Progenitor cell of endocrine pancreas (in vitro differentiated cells): ENCODE data around the gene CD1B. TPM values are rescaled to one million over a fixed set of nuclear protein-coding genes. Genes with fewer than 3 reads are reported as not detected.
"Not testable (repeated sequence)": the region's sequence is repeated elsewhere in the genome, so short reads cannot be mapped to it uniquely, and the experiment has no call there.

Experiments
- DNase-seq: peaks from one replicate; pipeline ENCODE4 v3.0.0; 2021; ENCODE audit warnings: low spot score; ENCODE audit not compliant: unreplicated experiment
- H3K27ac Mint-ChIP-seq: 2 replicates; pipeline ENCODE4 v1.8.0; 2021; ENCODE audit warnings: mild to moderate bottlenecking, moderate library complexity, mixed read lengths
- H3K27me3 Mint-ChIP-seq: 2 replicates; pipeline ENCODE4 v1.8.0; 2021; ENCODE audit warnings: mixed read lengths
- H3K36me3 Mint-ChIP-seq: 2 replicates; pipeline ENCODE4 v1.8.0; 2022; ENCODE audit warnings: mixed read lengths; ENCODE audit not compliant: insufficient read depth
- H3K4me1 Mint-ChIP-seq: 2 replicates; pipeline ENCODE4 v1.8.0; 2021; ENCODE audit warnings: low read depth, mixed read lengths
- H3K4me3 Mint-ChIP-seq: 2 replicates; pipeline ENCODE4 v1.8.0; 2021; ENCODE audit warnings: low read depth, mild to moderate bottlenecking, moderate library complexity, mixed read lengths
- H3K9me3 Mint-ChIP-seq: 2 replicates; pipeline ENCODE4 v1.8.0; 2021; ENCODE audit warnings: low read depth, mixed read lengths
- CTCF ChIP-seq: fragments of 200-600 bp; sonication (generic); IDR thresholded peaks from one replicate; pipeline ENCODE4 v1.5.0; 2021; ENCODE audit warnings: antibody characterized with exemption, mild to moderate bottlenecking; ENCODE audit not compliant: unreplicated experiment
- long read RNA-seq: library from polyadenylated mRNA; unstranded; transcript quantifications from one replicate; pipeline ENCODE4 v2.0.0, GENCODE V29; 2020
- total RNA-seq: library from RNA; stranded (reverse); gene quantifications from 2 replicates; pipeline ENCODE4 v1.2.1, GENCODE V29; 2021

Gene CD1B
- not detected in 2 replicates for total RNA-seq
- long read RNA-seq = 0 reads

- no peak for TF ChIP-seq CTCF
- H3K36me3 Mint-ChIP-seq = no peaks in the 10 kb centered on the region
- no peaks in the 10 kb centered on the region for H3K9me3 Mint-ChIP-seq
- H3K4me1 Mint-ChIP-seq = no peaks in the 10 kb centered on the region
- no peak for DNase-seq
- no peak within 1 kb of the TSS for H3K4me3 Mint-ChIP-seq
- no peak within 1 kb of the TSS for H3K27ac Mint-ChIP-seq
- H3K27me3 Mint-ChIP-seq = no peaks in the 10 kb centered on the region
These were observed at the start of gene CD1B for GRCh38 chr1:158331481-158332150. TSS of gene CD1B (minus strand) at chr1:158331531. CDS start at chr1:158331423, 108 bp downstream.

GRCh38 chr1:158374860-158375259 is 43.5 kb upstream of the CD1B start:
- Mint-ChIP-seq H3K4me3 (no peak overlapping the region), H3K36me3 (no peaks in the 10 kb centered on the region), H3K9me3 (peaks cover 9% of the 10 kb centered on the region), H3K27me3 (no peaks in the 10 kb centered on the region), H3K4me1 (no peaks in the 10 kb centered on the region), H3K27ac (no peak overlapping the region)
- DNase-seq = no peak
- no peak for TF ChIP-seq CTCF

GRCh38 chr1:158374101-158374500 is 42.8 kb upstream of the CD1B start:
- DNase-seq, H3K4me1 Mint-ChIP-seq, H3K9me3 Mint-ChIP-seq, H3K27me3 Mint-ChIP-seq, H3K27ac Mint-ChIP-seq, H3K36me3 Mint-ChIP-seq, H3K4me3 Mint-ChIP-seq: not testable (repeated sequence)

GRCh38 chr1:158371188-158371953 is 40.0 kb upstream of the CD1B start:
- Mint-ChIP-seq H3K4me3 (no peak overlapping the region), H3K27ac (no peak overlapping the region), H3K4me1 (no peaks in the 10 kb centered on the region), H3K27me3 (no peaks in the 10 kb centered on the region), H3K9me3 (peaks cover 9% of the 10 kb centered on the region), H3K36me3 (no peaks in the 10 kb centered on the region)
- TF ChIP-seq CTCF = no peak
- no peak for DNase-seq

- no peaks in the 10 kb centered on the region for H3K4me1 Mint-ChIP-seq
- no peak for TF ChIP-seq CTCF
- H3K27ac Mint-ChIP-seq = no peak overlapping the region
- no peak for DNase-seq
- no peaks in the 10 kb centered on the region for H3K36me3 Mint-ChIP-seq
- no peak overlapping the region for H3K4me3 Mint-ChIP-seq
- no peaks in the 10 kb centered on the region for H3K27me3 Mint-ChIP-seq
- no peaks in the 10 kb centered on the region for H3K9me3 Mint-ChIP-seq
These were observed 35.5 kb upstream of the CD1B start for GRCh38 chr1:158366783-158367182.

GRCh38 chr1:158362941-158363340 is 31.6 kb upstream of the CD1B start:
- Mint-ChIP-seq H3K36me3 (no peaks in the 10 kb centered on the region), H3K9me3 (no peaks in the 10 kb centered on the region), H3K27me3 (no peaks in the 10 kb centered on the region), H3K27ac (no peak overlapping the region), H3K4me3 (no peak overlapping the region), H3K4me1 (no peaks in the 10 kb centered on the region)
- DNase-seq = no peak
- TF ChIP-seq CTCF = no peak
